ENCODE results near the gene CENPT.

- TF ChIP-seq CTCF (IDR thresholded peaks at IDR 0.05): no peak
- no peak for TF ChIP-seq EP300 (IDR thresholded peaks at IDR 0.05)
Observed at GRCh38 chr16:67874372-67874771, 26.9 kb upstream of the CENPT start.
